OCI-M2 (cell line): ENCODE measurements around the gene FOSB.
"Not testable (repeated sequence)": the region's sequence is repeated elsewhere in the genome, so short reads cannot be mapped to it uniquely, and the experiment has no call there.

ENCODE experiments used
- DNase-seq: peaks from one replicate; lab custom pipeline; 2025; ENCODE audit not compliant: unreplicated experiment; lab: John Stamatoyannopoulos, UW

FOSB gene

DNA sequence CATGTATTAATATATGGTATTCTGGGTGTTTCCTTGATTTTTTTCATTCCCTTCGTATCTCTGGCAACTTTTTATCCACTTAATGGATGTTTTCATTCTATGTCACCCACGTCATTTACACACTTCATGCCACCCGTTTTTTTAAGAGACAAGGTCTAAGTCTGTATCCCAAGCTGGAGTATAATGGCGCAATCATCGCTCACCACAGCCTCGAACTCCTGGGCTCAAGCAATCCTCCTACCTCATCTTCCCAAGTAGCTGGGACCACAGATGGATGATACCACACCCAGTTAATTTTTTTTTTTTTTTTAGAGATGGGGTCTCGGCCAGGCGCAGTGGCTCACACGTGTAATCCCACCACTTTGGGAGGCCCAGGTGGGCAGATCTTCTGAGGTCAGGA, 36.1 kb downstream of the FOSB start:
- DNase-seq, result no peak

GRCh38 chr19:45505151-45505995, 37.6 kb downstream of the FOSB start:
- DNase-seq, result no peak

DNA sequence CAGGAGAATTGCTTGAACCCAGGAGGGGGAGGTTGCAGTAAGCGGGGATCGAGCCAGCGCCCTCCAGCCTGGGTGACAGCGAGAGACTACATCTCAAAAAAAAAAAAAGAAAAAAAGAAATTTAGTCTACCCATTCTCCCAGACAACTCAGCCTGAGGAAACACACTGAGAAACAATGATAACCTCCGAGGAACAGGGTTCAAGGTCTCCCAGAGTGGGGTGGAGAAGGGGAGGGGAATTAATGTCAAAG, 38.1 kb downstream of the FOSB start:
- no peak for DNase-seq

GRCh38 chr19:45506246-45506988, 38.6 kb downstream of the FOSB start:
- peak; percentile 91 for DNase-seq

GRCh38 chr19:45506989-45507871, 39.4 kb downstream of the FOSB start, which contains the start of gene VASP:
Gene VASP, plus strand, starts transcription at chr19:45507479. Its CDS starts 293 bp downstream, at chr19:45507772.
- peak; percentile 75 for DNase-seq

- DNase-seq, result no peak
Measured at GRCh38 chr19:45507872-45508416, 40.1 kb downstream of the FOSB start.

DNA sequence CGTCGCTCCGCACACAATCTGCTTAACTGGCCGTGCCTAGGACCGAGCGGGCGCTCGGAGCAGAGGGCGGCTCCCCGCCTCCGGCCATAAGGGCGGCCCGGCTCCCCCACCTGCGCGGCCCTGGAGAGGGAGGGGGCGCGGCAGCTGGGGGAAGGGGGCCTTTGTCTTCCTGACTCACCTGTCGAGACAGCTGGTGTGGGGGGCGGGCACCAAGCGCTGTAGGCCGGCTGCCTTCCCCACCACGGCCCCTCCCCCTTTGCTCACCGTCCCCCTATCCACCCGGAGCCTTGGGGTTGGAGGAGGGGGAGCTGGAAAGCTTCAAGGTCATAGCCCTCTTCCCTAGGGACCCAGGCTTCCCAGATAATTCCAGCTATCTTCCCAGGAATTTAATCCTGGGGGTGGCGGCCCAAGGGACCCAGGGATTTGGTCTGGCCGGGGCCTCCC, 40.6 kb downstream of the FOSB start:
- no peak for DNase-seq

GRCh38 chr19:45508861-45509691, 41.3 kb downstream of the FOSB start:
- DNase-seq, result peak; percentile 61

GRCh38 chr19:45509692-45510015, 41.9 kb downstream of the FOSB start:
- no peak for DNase-seq

GRCh38 chr19:45510352-45510751, 42.6 kb downstream of the FOSB start:
- not testable (repeated sequence) for DNase-seq

- DNase-seq, result no peak
Measured at GRCh38 chr19:45511074-45511473, 43.3 kb downstream of the FOSB start.

GRCh38 chr19:45512881-45513483, 45.2 kb downstream of the FOSB start:
- no peak for DNase-seq

GRCh38 chr19:45514376-45515051, 46.7 kb downstream of the FOSB start:
- no peak for DNase-seq

- DNase-seq, result peak; percentile 47
Measured at GRCh38 chr19:45515081-45515624, 47.4 kb downstream of the FOSB start.

DNA sequence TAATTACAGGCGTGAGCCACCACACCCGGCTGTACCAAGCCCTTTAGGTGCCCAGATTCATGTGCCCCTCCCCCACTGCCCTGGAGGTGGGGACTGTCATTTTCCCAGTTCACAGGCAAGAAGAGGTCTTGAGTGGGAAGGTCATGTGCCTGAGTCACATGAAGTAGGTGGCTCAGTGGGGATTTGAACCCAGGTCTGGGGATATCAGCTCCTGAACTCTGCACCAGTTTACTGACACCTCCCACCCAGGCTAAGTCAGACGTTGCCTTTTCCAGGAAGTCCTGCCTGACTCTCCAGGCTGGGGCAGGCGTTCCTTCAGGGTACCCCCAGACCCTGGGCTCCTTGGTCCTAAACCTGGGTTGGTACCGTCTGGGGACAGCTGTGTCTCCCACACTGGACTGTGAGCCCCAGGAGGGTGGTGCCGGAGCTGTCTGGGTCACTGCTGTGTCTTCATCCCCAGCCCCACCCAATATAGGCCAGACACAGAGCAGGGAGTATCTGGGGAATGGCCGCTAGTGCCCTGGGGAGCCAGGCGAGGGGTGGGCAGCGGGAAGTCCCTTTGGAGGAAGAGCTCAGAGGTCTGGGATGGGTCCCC, 48.1 kb downstream of the FOSB start:
- DNase-seq, result no peak

GRCh38 chr19:45517238-45517637, 49.4 kb downstream of the FOSB start:
- no peak for DNase-seq

DNA sequence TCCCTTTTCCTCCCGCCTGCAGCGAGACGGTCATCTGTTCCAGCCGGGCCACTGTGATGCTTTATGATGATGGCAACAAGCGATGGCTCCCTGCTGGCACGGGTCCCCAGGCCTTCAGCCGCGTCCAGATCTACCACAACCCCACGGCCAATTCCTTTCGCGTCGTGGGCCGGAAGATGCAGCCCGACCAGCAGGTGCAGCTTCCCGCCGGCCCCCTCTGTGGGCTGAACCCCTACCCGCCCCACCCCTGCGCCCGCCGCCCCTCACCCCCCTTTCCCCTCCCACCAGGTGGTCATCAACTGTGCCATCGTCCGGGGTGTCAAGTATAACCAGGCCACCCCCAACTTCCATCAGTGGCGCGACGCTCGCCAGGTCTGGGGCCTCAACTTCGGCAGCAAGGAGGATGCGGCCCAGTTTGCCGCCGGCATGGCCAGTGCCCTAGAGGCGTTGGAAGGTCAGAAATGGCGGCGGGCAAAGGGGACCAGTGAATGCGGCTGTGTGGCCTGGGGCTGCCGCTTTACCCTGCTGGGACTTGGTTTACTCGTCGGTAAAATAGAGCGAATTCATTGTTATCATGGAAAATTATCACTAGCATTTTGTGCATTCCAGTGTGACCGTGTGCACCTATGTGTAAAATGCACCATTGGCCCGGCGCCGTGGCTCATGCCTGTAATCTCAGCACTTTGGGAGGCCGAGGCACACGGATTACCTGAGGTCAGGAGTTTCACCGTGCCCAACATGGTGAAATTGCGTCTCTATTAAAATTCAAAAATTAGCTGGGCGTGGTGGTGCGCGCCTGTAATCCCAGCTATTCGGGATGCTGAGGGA, 50.1 kb downstream of the FOSB start:
- DNase-seq, result no peak

DNA sequence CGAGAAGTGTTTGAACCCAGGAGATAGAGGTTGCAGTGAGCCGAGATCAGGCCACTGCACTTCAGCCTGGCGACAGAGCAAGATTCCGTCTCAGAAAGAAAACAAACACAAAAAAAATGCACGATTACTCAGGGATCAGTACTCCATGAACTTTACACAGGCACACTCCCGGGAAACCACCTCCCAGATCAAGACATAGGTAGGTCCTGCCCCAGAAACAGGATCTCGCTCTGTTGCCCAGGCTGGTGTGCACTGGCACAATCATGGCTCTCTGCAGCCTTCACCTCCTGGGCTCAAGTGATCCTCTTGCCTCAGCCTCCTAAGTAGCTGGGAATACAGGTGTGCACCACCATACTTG, 50.7 kb downstream of the FOSB start:
- DNase-seq, result no peak
